OCI-LY1 (cell line): ENCODE data around the gene DYNC2H1.

Experiments used
- H2AFZ ChIP-seq: fragments of 200-600 bp; sonication (generic), shearing (Covaris generic); 2 replicates; pipeline ENCODE4 v1.6.0; 2014; ENCODE audit warnings: antibody characterized with exemption, mild to moderate bottlenecking, low read length
- H3F3A ChIP-seq: fragments of 200-600 bp; sonication (generic), shearing (Covaris generic); 2 replicates; pipeline ENCODE4 v1.6.0; 2014; ENCODE audit warnings: mild to moderate bottlenecking, antibody characterized with exemption, low read length, moderate library complexity; ENCODE audit not compliant: insufficient read depth
- H3K27ac ChIP-seq: fragments of 200-600 bp; sonication (generic); 2 replicates; pipeline ENCODE4 v1.5.1; 2014; ENCODE audit warnings: low read length, mixed run types, mild to moderate bottlenecking, low read depth; ENCODE audit not compliant: poor library complexity, severe bottlenecking
- H3K27me3 ChIP-seq: fragments of 200-600 bp; sonication (generic); 2 replicates; pipeline ENCODE4 v1.6.0; 2014; ENCODE audit warnings: antibody characterized with exemption, mild to moderate bottlenecking, low read length, moderate library complexity; ENCODE audit not compliant: insufficient read depth
- H3K36me3 ChIP-seq: fragments of 200-600 bp; sonication (generic); 2 replicates; pipeline ENCODE4 v1.6.1; 2014; ENCODE audit warnings: mild to moderate bottlenecking, antibody characterized with exemption, low read length, moderate library complexity, mixed read lengths; ENCODE audit not compliant: insufficient read depth
- H3K4me1 ChIP-seq: fragments of 200-600 bp; sonication (generic); 2 replicates; pipeline ENCODE4 v1.5.1; 2014; ENCODE audit warnings: mild to moderate bottlenecking, low read length, moderate library complexity; ENCODE audit not compliant: insufficient read depth, severe bottlenecking
- H3K4me2 ChIP-seq: fragments of 200-600 bp; sonication (generic), shearing (Covaris generic); 2 replicates; pipeline ENCODE4 v1.6.1; 2014; ENCODE audit warnings: low read length
- H3K4me3 ChIP-seq: fragments of 200-600 bp; sonication (generic); 2 replicates; pipeline ENCODE4 v1.5.1; 2014; ENCODE audit warnings: low read length, low read depth, mild to moderate bottlenecking, mixed read lengths; ENCODE audit not compliant: poor library complexity, severe bottlenecking
- H3K79me2 ChIP-seq: fragments of 200-600 bp; shearing (Covaris generic); 2 replicates; pipeline ENCODE4 v1.6.1; 2016; ENCODE audit warnings: mixed run types, low read length, mixed read lengths; ENCODE audit not compliant: insufficient read depth
- H3K9ac ChIP-seq: fragments of 200-600 bp; sonication (generic), shearing (Covaris generic); 2 replicates; pipeline ENCODE4 v1.6.1; 2014; ENCODE audit warnings: mild to moderate bottlenecking, low read length, mixed read lengths
- H3K9me2 ChIP-seq: fragments of 200-600 bp; sonication (generic), shearing (Covaris generic); 2 replicates; pipeline ENCODE4 v1.6.1; 2014; ENCODE audit warnings: low read depth, mild to moderate bottlenecking, low read length, mixed read lengths
- H3K9me3 ChIP-seq: fragments of 200-600 bp; shearing (Covaris generic); 2 replicates; pipeline ENCODE4 v1.6.1; 2014; ENCODE audit warnings: low read length, mixed read lengths
- H4K20me1 ChIP-seq: fragments of 200-600 bp; sonication (generic), shearing (Covaris generic); 2 replicates; pipeline ENCODE4 v1.6.0; 2016; ENCODE audit warnings: mild to moderate bottlenecking, low read length; ENCODE audit not compliant: insufficient read depth
- EZH2 ChIP-seq: fragments of 200-600 bp; sonication (generic), shearing (Covaris generic); IDR thresholded peaks from 2 replicates; pipeline ENCODE4 v1.8.0; 2017; ENCODE audit warnings: borderline replicate concordance, mixed run types, mild to moderate bottlenecking, antibody characterized with exemption, low read length, moderate library complexity, mixed read lengths
- TF ChIP-seq, protein P1 (sequence below): fragments of 200-600 bp; sonication (generic), shearing (Covaris generic); IDR thresholded peaks from 2 replicates; pipeline ENCODE4 v1.5.1; 2017; ENCODE audit warnings: mild to moderate bottlenecking, antibody characterized with exemption, low read length, moderate library complexity, mixed read lengths

DYNC2H1 gene

DNA sequence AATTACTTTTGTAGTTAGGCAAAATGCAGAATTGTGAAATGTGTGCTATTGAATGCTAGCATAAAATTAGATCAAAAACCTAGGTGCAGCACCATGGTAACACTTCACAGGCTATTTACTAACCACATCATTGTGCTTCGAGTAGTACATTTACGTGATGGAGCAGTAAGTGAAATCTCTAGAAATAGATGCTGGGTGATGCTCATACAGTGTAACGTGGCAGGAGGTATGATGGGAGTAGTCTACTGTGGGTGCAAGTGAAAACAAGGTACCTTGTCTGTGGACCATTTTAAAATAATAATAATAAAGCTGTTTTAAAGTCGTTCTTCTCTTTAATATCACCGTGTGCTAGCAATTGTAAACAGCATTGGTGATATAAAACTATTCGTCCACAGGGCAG lies 132.3 kb downstream of the DYNC2H1 start:
- Histone ChIP-seq H3K4me1 (no peaks in the 10 kb centered on the region), H3K79me2 (no peaks in the 10 kb centered on the region), H3K4me2 (no peak overlapping the region), H3F3A (no peaks in the 10 kb centered on the region), H3K9me3 (no peaks in the 10 kb centered on the region), H2AFZ (no peak overlapping the region), H3K27me3 (no peaks in the 10 kb centered on the region), H3K36me3 (no peaks in the 10 kb centered on the region), H3K4me3 (no peak overlapping the region), H3K27ac (no peak overlapping the region), H4K20me1 (no peaks in the 10 kb centered on the region), H3K9me2 (no peaks in the 10 kb centered on the region), H3K9ac (no peak overlapping the region)
- TF ChIP-seq, protein P1, sequence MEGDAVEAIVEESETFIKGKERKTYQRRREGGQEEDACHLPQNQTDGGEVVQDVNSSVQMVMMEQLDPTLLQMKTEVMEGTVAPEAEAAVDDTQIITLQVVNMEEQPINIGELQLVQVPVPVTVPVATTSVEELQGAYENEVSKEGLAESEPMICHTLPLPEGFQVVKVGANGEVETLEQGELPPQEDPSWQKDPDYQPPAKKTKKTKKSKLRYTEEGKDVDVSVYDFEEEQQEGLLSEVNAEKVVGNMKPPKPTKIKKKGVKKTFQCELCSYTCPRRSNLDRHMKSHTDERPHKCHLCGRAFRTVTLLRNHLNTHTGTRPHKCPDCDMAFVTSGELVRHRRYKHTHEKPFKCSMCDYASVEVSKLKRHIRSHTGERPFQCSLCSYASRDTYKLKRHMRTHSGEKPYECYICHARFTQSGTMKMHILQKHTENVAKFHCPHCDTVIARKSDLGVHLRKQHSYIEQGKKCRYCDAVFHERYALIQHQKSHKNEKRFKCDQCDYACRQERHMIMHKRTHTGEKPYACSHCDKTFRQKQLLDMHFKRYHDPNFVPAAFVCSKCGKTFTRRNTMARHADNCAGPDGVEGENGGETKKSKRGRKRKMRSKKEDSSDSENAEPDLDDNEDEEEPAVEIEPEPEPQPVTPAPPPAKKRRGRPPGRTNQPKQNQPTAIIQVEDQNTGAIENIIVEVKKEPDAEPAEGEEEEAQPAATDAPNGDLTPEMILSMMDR, result no peak
- no peak for TF ChIP-seq EZH2

DNA sequence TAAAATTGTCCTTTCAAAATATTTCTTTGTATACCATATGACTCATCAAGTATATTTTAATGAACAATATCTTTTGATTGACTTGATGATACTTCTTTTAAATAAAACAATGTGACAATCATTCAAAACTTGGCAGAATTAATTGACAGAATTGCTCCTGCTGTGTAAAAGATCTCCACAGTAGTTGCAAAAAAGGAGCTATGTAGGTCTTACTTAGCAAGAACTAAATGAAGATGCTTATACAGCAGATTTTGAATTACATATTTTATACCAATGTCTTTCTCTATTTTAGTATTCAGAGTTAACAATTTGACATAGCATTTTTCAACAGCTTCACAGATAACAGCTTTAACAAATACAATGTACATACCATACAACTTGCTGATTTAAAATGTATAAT lies 144.9 kb downstream of the DYNC2H1 start:
- Histone ChIP-seq H3K9me2 (no peaks in the 10 kb centered on the region), H4K20me1 (no peaks in the 10 kb centered on the region), H3K36me3 (no peaks in the 10 kb centered on the region), H3K79me2 (no peaks in the 10 kb centered on the region), H2AFZ (no peak overlapping the region), H3K4me3 (no peak overlapping the region), H3F3A (no peaks in the 10 kb centered on the region), H3K9ac (no peak overlapping the region), H3K4me1 (no peaks in the 10 kb centered on the region), H3K27me3 (no peaks in the 10 kb centered on the region), H3K27ac (no peak overlapping the region), H3K4me2 (no peak overlapping the region), H3K9me3 (no peaks in the 10 kb centered on the region)
- TF ChIP-seq, protein P1, result no peak
- TF ChIP-seq EZH2, result no peak

- H3K27me3 ChIP-seq, result no peaks in the 10 kb centered on the region
- TF ChIP-seq EZH2, result no peak
- TF ChIP-seq, protein P1, result peak; percentile 37; the same call in 1 of the 2 replicates
- no peak overlapping the region for H3K4me3 ChIP-seq
- no peak overlapping the region for H3K27ac ChIP-seq
- no peak overlapping the region for H3K9ac ChIP-seq
- no peaks in the 10 kb centered on the region for H3K9me2 ChIP-seq
- no peaks in the 10 kb centered on the region for H3K4me1 ChIP-seq
- no peak overlapping the region for H2AFZ ChIP-seq
- no peaks in the 10 kb centered on the region for H3K36me3 ChIP-seq
- H3F3A ChIP-seq, result no peaks in the 10 kb centered on the region
- no peaks in the 10 kb centered on the region for H3K79me2 ChIP-seq
- no peak overlapping the region for H3K4me2 ChIP-seq
- no peaks in the 10 kb centered on the region for H4K20me1 ChIP-seq
- no peaks in the 10 kb centered on the region for H3K9me3 ChIP-seq
Observed at GRCh38 chr11:103257360-103257759, 148.1 kb downstream of the DYNC2H1 start.
